Parathyroid adenoma (tissue), 2 donors: ENCODE measurements around the gene MIDN.

Experiments
- H2AFZ ChIP-seq: fragments of 300-600 bp; sonication (generic); one replicate; pipeline ENCODE4 v1.7.0; 2017; ENCODE audit warnings: antibody characterized with exemption, mild to moderate bottlenecking
- H3K27ac ChIP-seq: fragments of 300-600 bp; sonication (generic); one replicate; pipeline ENCODE4 v1.7.0; 2017
- H3K27me3 ChIP-seq: fragments of 300-600 bp; sonication (generic); one replicate; pipeline ENCODE4 v1.7.0; 2017; ENCODE audit warnings: low read length; ENCODE audit not compliant: control insufficient read depth, insufficient read depth
- H3K36me3 ChIP-seq: fragments of 300-600 bp; sonication (generic); one replicate; pipeline ENCODE4 v1.7.0; 2017; ENCODE audit warnings: low read length; ENCODE audit not compliant: control insufficient read depth, insufficient read depth
- H3K4me1 ChIP-seq: fragments of 300-600 bp; sonication (generic); one replicate; pipeline ENCODE4 v1.7.0; 2017; ENCODE audit warnings: control low read depth
- H3K4me2 ChIP-seq: fragments of 300-600 bp; sonication (generic); one replicate; pipeline ENCODE4 v1.7.0; 2017; ENCODE audit warnings: low read length
- H3K4me3 ChIP-seq: fragments of 300-600 bp; sonication (generic); one replicate; pipeline ENCODE4 v1.7.0; 2017; ENCODE audit warnings: low read depth, low read length
- H3K79me2 ChIP-seq: fragments of 300-600 bp; sonication (generic); one replicate; pipeline ENCODE4 v1.7.0; 2017; ENCODE audit warnings: control low read depth
- H3K9ac ChIP-seq: fragments of 300-600 bp; sonication (generic); one replicate; pipeline ENCODE4 v1.7.0; 2017; ENCODE audit warnings: mild to moderate bottlenecking
- H3K9me3 ChIP-seq: fragments of 300-600 bp; sonication (generic); one replicate; pipeline ENCODE4 v1.7.0; 2017; ENCODE audit warnings: low read length; ENCODE audit not compliant: control insufficient read depth
- TF ChIP-seq, protein P1 (sequence below): fragments of 300-600 bp; sonication (generic); IDR thresholded peaks from one replicate; pipeline ENCODE4 v1.7.0; 2017; ENCODE audit warnings: antibody characterized with exemption, mild to moderate bottlenecking
- donor health status: primary hyperparathyroidism.

MIDN gene

DNA sequence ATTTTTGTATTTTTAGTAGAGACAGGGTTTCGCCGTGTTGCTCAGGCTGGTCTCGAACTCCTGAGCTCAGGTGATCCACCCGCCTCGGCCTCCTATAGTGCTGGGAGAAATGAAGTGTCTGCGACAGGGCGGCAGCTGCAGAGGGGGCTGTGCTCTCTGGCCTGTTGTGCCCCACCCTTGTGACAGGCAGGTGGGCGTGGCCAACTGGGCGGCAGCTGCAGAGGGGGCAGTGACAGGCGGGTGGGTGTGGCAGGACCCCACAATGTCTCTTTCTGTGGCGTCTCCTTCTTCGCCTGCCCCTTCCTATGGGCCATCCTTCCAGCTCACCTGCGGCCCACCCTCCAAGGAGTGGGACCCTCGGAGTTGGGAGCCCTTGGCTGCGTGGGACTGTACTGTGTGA lies 31.0 kb upstream of the MIDN start:
- Histone ChIP-seq H3K4me3 (no peak overlapping the region), H3K4me2 (no peak overlapping the region), H2AFZ (no peak overlapping the region), H3K9me3 (no peaks in the 10 kb centered on the region), H3K4me1 (peaks cover 17% of the 10 kb centered on the region), H3K36me3 (no peaks in the 10 kb centered on the region), H3K79me2 (peaks cover 80% of the 10 kb centered on the region), H3K9ac (no peak overlapping the region), H3K27ac (peak overlapping the region; percentile 20), H3K27me3 (no peaks in the 10 kb centered on the region)
- TF ChIP-seq, protein P1, sequence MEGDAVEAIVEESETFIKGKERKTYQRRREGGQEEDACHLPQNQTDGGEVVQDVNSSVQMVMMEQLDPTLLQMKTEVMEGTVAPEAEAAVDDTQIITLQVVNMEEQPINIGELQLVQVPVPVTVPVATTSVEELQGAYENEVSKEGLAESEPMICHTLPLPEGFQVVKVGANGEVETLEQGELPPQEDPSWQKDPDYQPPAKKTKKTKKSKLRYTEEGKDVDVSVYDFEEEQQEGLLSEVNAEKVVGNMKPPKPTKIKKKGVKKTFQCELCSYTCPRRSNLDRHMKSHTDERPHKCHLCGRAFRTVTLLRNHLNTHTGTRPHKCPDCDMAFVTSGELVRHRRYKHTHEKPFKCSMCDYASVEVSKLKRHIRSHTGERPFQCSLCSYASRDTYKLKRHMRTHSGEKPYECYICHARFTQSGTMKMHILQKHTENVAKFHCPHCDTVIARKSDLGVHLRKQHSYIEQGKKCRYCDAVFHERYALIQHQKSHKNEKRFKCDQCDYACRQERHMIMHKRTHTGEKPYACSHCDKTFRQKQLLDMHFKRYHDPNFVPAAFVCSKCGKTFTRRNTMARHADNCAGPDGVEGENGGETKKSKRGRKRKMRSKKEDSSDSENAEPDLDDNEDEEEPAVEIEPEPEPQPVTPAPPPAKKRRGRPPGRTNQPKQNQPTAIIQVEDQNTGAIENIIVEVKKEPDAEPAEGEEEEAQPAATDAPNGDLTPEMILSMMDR: no peak

DNA sequence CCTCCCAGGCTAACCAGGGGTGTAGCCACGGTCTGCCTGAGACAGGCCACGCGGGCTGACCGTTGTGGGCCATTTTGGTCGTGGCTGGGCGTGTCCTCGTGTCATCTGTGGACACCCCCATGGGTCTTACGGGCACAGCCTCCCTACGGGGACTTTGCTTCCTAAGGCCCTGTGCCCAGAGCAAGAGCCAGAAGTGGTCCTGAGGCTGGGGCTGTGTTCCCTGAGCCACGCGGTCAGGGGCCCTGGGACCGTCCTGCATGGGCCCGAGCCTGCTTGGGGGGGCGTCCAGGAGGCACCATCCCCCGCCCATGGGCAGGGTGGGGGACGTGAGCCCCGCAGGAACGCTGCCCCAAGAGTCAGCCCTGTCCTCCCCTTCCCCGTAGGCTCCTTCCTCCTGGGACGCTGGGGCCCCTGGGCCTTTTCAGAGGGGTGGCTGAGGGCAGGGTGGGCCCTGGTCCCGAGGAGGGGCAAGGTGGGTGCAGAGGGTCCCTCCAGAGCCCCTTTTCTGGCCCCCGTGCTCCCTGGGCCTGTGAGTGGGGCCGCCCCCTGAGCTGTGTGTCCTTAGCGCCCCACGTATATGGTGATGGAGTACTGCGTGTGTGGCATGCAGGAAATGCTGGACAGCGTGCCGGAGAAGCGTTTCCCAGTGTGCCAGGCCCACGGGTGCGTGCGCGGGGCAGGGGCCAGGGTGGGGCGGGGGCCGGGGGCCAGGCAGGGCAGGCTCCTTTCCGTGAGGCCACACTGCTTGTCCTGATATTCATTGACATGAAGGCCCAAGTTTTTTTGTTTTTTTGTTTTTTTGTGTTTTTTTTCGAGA lies 29.4 kb upstream of the MIDN start:
- TF ChIP-seq, protein P1: no peak
- Histone ChIP-seq H3K27me3 (no peaks in the 10 kb centered on the region), H3K27ac (peak overlapping the region; percentile 47), H3K4me1 (peaks cover 15% of the 10 kb centered on the region), H2AFZ (no peak overlapping the region), H3K4me2 (no peak overlapping the region), H3K4me3 (no peak overlapping the region), H3K36me3 (no peaks in the 10 kb centered on the region), H3K79me2 (peaks cover 77% of the 10 kb centered on the region), H3K9me3 (no peaks in the 10 kb centered on the region), H3K9ac (no peak overlapping the region)

GRCh38 chr19:1219786-1220476 lies 28.5 kb upstream of the MIDN start:
- Histone ChIP-seq H3K79me2 (peaks cover 73% of the 10 kb centered on the region), H3K9me3 (no peaks in the 10 kb centered on the region), H3K36me3 (no peaks in the 10 kb centered on the region), H3K4me2 (no peak overlapping the region), H3K9ac (no peak overlapping the region), H2AFZ (no peak overlapping the region), H3K27ac (no peak overlapping the region), H3K27me3 (no peaks in the 10 kb centered on the region), H3K4me3 (no peak overlapping the region), H3K4me1 (peaks cover 8% of the 10 kb centered on the region)
- TF ChIP-seq, protein P1: no peak

GRCh38 chr19:1220477-1220930 lies 27.9 kb upstream of the MIDN start:
- Histone ChIP-seq H3K9ac (no peak overlapping the region), H2AFZ (no peak overlapping the region), H3K4me1 (peaks cover 2% of the 10 kb centered on the region), H3K4me2 (no peak overlapping the region), H3K27ac (no peak overlapping the region), H3K27me3 (no peaks in the 10 kb centered on the region), H3K4me3 (no peak overlapping the region), H3K9me3 (no peaks in the 10 kb centered on the region), H3K36me3 (no peaks in the 10 kb centered on the region), H3K79me2 (peaks cover 72% of the 10 kb centered on the region)
- TF ChIP-seq, protein P1: no peak
